PC-3 (cell line): ENCODE data around the gene LYVE1.

ENCODE experiments used
- CTCF ChIP-seq: fragments of 300-600 bp; sonication (generic); conservative IDR thresholded peaks from 2 replicates; pipeline ENCODE4 v1.5.1; 2017; ENCODE audit warnings: antibody characterized with exemption, low read depth, mild to moderate bottlenecking, low read length
- EZH2 ChIP-seq: fragments of 300-600 bp; sonication (generic); IDR thresholded peaks from one replicate; pipeline ENCODE4 v1.6.1; 2017; ENCODE audit warnings: antibody characterized with exemption, mild to moderate bottlenecking, low read length; ENCODE audit not compliant: unreplicated experiment

- no peak for TF ChIP-seq EZH2
- no peak for TF ChIP-seq CTCF
Measured at GRCh38 chr11:10598816-10599215, 30.4 kb upstream of the LYVE1 start.
